GM18870 (cell line): Measurements from ENCODE around the gene ZNF518B.

Experiments used
- ATAC-seq: cut with Tn5 transposase; IDR thresholded peaks from one replicate; pipeline ENCODE4 v1.9.1; 2021; ENCODE audit warnings: moderate library complexity; ENCODE audit not compliant: unreplicated experiment

The ZNF518B gene

GRCh38 chr4:10457255-10457801 is at the start of gene ZNF518B:
ZNF518B (minus strand) TSS chr4:10457426; CDS start chr4:10446328, 11,098 bp downstream.
- peak; percentile 46 for ATAC-seq

- no peak for ATAC-seq
These were observed 48.9 kb upstream of the ZNF518B start for GRCh38 chr4:10506077-10506476.

- no peak for ATAC-seq
These were observed 47.4 kb upstream of the ZNF518B start for GRCh38 chr4:10504570-10505179.

DNA sequence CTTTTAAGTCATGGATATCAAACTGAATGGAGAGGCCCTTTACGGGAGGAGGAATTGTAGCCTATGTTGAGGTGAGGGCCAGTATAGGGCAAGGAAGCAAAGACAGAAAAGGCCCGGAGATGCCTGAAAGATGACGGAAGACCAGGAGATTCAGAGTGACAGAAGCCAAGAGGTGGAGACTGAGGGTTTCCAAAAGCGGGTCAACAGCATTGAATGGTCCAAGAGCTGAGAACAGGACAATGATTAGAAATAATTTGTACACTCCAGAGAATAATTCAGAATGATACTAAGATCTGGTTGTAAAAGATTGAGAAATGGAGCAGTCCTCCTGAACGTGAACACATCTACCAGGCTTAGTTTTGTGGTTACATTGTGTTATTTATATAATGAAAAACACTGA is 45.5 kb upstream of the ZNF518B start:
- ATAC-seq = no peak

DNA sequence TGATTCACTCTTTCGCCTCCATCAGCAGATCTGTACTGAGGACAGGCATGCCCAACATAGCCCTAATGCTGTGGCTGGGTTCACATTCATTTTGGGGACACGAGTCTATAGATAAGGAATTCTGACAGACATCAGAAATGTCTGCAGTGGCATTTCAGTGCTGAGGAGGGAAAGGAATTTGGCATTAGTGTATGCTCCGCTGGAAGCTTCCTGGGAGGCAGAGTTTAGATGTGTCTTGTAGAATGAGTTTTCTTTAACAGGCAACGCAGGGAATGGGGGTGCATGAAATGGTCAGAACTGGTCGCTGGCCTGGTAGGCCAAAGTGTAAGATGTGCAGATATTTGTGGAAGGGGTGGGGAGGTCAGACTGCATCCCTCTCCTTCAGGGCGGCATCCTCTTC is 43.5 kb upstream of the ZNF518B start:
- ATAC-seq = no peak

GRCh38 chr4:10496200-10496599 is 39.0 kb upstream of the ZNF518B start:
- ATAC-seq = no peak

GRCh38 chr4:10495651-10496050 is 38.4 kb upstream of the ZNF518B start:
- ATAC-seq = no peak

DNA sequence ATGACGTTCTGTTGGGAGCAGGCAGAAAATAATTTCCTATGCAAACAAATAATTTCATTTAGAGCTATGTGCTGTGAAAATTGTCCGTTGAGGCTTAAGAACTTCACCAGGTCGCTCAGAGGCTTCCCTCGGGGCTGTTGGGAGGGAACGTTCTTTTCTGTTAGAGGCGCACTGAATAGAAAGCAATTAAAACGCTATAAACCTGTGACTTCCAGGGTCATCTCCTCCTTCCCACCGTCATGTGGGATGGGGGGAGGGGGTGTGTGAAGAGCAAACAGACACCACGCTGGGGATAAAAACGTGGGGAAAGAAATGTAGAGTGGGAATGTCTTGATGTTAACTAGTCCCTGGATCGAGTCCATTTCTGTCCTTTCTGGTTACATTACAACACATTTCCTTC is 35.2 kb upstream of the ZNF518B start:
- ATAC-seq = no peak

DNA sequence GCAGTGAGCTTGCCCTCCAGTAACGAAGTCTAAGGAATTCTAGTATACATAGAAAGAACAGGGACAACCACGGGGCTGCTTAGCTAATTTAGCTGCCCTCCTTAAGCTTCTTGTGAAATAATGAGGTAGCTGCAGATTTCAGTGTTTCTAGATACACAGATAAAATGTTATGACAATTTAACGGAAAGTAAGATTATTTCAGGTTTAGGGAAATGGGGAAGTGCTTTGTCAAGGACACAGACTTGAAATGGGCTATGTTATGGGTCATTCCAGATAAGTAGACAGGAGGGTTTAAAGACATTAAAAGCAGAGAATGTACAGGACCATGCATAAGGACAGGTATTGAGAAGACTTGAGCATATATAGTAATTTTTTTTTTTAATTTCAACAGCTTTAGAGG is 34.2 kb upstream of the ZNF518B start:
- ATAC-seq = no peak

GRCh38 chr4:10490996-10491395 is 33.8 kb upstream of the ZNF518B start:
- ATAC-seq = no peak

DNA sequence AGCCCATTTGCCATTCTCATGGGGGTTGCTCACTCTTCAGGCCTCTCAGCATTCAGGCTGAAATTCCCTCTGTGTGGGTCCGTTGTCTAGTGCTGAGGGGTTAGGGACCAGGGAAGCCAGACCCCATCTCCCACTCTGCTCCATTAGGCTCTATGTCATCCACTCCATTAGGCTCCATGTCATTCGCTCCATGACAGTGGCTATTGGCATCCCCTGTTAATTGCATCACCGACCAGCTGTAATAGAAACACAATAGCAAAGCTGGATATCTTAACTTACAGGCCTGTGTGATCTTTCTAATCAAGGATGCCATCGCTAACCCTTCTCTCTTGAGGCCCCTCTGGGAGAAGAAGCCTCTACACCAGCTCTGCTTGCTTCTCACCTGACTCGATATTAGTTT is 25.7 kb upstream of the ZNF518B start:
- ATAC-seq = no peak

DNA sequence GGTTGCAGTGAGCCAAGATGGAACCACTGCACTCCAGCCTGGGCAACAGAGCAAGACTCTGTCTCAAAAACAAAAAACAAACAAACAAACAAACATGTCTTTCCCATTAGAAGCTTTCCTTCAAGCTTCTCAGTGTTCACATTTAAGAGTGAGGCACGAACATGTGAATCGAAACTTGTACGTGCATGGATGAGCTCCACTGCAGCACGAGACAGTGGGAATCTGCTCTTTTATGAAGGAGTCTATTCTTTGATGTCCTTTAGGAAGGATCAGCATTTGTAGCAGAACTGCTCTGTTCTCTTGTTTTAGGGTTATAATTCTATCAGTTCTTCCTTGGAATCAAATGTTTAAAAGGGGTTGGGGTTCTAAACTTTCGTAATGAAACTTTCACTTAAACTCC is 23.4 kb upstream of the ZNF518B start:
- ATAC-seq = no peak

- ATAC-seq = no peak
These were observed 21.4 kb upstream of the ZNF518B start for GRCh38 chr4:10478621-10479020.

- ATAC-seq = no peak
These were observed 13.3 kb upstream of the ZNF518B start for GRCh38 chr4:10470505-10470904.

DNA sequence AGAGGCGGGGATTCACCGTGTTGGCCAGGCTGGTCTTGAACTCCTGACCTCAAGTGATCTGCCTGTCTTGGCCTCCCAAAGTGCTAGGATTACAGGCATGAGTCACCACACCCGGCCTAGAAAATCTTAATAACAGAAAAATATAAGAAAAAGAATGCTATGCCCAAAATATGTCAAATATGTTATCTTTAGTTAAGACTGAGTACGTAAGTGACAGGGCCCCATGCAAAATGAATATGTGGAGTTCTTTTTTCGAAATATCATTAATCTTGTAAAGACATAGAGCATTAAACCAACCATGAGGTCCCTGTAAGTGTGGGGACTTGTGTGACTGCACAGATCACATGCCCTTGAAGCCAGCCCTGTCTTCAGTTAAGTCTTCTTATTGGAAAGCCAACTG is 8.9 kb upstream of the ZNF518B start:
- no peak for ATAC-seq

DNA sequence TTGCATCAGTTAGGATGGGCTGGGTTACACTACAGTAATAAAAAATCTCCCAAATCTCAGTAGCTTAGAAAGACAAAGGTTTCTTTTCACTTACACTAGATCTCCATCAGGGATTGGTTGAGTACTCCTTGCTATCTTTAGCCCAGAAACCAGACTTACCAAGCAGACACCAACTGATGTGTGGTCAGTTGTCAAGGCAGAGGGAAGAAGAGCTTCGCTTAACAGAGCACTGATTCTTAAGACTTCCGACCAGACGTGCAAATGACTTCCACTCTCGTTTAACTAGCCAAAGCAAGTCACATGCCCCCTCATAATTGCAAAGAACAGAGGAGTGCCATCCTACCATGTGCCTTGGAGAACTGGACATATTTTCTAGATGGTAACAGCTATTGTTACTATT is 5.7 kb upstream of the ZNF518B start:
- no peak for ATAC-seq

DNA sequence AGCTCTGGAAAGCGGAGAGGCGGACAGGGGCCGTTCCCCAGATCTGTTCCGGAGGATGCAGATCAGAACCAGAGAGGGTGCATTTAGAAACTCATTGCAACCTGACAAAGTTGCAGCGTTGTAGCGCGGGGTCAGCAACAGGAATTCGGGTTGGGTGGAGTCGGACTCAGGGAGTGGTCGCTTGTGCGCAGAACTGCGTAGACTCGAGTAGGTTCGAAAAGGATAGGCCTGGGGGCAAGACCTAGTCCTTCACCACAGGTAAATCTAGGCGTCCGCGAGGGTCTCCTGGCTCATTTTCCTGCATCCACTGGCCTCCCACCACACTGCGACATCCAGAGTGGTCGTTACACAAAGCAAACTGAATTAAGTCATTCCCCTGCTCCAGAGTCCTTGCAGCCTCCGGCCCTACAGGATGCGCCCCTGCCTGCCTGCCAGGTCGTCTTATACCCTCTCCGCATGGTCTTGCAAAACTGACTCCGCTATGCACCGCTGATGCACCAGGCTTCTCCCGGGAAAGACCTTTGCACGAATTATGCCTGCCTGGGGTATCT is 4.7 kb upstream of the ZNF518B start:
- no peak for ATAC-seq

- no peak for ATAC-seq
These were observed 4.0 kb upstream of the ZNF518B start for GRCh38 chr4:10461091-10461849.

DNA sequence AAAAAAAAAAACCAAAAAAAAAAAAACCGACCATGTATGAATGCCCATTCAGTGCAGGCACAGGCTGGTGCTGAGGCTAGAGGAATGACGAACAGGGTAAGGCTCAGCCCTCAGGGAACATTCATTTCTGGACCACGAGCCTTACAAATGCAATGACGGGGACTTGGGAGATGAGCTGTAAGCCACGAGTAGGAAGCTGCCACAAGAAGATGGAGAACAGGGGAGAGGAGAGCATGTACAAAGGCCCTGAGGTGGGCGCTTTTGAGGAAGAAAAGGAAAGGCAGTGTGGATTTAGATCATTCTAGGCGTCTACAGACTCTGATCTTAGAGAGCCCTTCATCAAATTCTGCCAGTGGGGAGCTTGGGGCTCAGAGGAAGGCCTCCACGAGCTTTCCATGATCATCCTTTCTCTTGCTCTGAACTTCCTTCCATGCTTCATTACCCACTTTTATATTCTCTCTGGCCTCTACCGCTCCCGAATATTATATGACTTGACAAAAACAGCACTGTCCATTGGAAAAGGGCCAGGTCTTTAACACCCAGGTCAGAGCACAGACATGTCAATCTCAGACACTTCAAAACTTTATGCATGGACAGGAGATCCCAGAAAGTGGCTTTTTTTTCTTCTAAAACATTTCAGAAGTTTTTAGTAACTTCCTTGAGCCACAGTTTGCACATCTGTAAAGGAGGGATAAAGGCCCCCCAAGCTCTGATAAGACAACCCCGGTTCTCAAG is 3.3 kb upstream of the ZNF518B start:
- no peak for ATAC-seq

- ATAC-seq = no peak
These were observed 2.1 kb upstream of the ZNF518B start for GRCh38 chr4:10459305-10459704.

- ATAC-seq = no peak
These were observed 951 bp upstream of the ZNF518B start for GRCh38 chr4:10458177-10458576.
